NCI-H526 treated with DMSO at 0.1 percent for 48 hours (cell line): ENCODE measurements around the gene FAM237B.
"Not testable (repeated sequence)": the region's sequence is repeated elsewhere in the genome, so short reads cannot be mapped to it uniquely, and the experiment has no call there.

ENCODE experiments used
- DNase-seq: peaks from one replicate; lab custom pipeline; 2025; lab: John Stamatoyannopoulos, UW

Gene FAM237B

GRCh38 chr7:90320801-90321494, at the start of gene FAM237B:
TSS of gene FAM237B (minus strand) at chr7:90321304. CDS start at chr7:90319748, 1,556 bp downstream.
- DNase-seq = no peak

DNA sequence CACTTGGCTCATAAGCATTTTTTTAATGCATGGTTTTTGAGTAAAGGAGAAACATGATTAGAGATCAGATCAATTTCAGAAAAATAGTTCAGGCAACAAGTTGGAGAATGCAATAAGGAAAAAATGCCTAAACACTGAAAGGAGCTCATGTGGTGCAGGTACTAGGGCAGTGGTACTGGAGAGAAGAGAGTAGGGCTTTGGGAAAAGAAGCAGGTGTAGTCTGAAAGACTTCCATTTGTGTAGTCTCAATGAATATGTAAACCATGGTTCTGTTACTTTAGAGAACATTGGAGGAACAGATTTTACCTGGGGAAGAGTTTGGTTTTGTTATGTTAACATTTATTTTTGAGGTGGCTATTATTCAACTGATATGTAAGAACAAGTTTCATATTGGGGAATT, 30.9 kb upstream of the FAM237B start:
- DNase-seq = no peak

DNA sequence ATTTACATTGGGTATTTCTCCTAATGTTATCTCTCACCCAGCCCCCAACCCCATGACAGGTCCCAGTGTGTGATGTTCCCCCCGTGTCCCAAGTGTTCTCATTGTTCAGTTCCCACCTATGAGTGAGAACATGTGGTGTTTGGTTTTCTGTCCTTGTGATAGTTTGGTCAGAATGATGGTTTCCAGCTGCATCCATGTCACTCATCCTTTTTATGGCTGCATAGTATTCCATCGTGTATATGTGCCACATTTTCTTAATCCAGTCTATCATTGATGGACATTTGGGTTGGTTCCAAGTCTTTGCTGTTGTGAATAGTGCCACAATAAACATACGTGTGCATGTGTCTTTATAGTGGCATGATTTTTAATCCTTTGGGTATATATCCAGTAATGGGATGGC, 28.9 kb upstream of the FAM237B start:
- not testable (repeated sequence) for DNase-seq

DNA sequence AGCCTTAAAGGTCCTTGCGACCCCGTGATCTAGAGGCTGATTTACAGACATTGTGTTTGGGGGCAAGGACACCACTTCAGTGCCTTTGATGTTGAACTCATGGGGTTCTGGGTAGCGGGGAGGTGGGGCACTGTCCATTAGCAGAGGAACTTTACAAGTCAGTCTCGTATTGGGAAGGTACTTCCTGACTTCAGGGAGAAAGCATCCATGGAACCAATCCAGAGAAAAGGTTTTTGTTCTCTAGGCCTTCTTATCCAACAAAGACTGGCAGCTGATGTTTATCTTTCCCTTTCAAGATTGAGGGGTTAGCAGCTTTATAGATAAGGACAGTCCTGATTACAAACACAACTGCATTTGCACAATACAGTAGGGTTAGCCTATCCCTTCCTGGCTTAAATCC, 28.2 kb upstream of the FAM237B start:
- no peak for DNase-seq

GRCh38 chr7:90347759-90348158, 26.7 kb upstream of the FAM237B start:
- DNase-seq = no peak

DNA sequence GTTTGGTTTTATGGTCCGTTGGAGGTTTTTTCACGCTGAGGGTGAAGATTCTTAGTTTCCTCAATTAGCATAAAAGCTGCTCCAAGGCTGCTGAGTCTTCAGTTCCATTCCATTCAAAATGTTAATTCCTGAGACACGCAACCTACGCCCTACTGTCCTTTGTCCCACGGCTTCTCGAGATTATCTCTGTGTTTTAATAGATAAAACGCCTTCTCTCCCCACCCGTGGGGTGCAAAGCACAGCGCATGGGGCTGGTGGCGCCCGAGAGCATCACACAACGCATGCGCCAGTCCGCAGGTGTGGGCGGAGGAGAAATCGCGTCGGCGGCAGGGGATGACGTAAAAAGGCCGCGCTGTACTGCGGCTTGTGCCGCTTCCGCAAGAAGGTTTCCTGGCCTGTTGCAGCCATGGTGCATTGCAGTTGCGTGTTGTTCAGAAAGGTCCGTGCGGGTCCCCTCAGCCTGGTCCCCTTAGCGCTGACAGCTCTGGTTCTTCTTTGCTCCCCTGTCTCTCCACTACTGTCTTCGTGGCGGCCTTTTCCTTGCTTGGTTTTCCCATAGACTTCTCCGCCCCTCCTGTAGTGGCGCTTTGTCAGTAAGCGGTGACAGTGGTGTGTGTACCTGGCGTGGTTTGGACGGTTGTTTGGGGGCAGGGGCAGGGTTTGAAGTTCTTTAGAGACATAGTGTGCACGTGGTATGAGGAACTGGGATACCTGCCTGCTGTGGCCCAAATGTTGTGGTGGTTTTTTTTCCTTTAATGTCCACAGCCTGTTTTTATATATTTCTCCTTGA, 25.4 kb upstream of the FAM237B start, which contains the start of gene GTPBP10:
Gene GTPBP10 (plus strand): TSS at position 381 of the 790 bp plus-strand sequence. CDS start 26 bp downstream, at position 407.
- DNase-seq = peak; percentile 96

- peak; percentile 57 for DNase-seq
Observed at GRCh38 chr7:90345595-90346335, 24.7 kb upstream of the FAM237B start.

- no peak for DNase-seq
Observed at GRCh38 chr7:90345016-90345415, 23.9 kb upstream of the FAM237B start.

- DNase-seq = no peak
Observed at GRCh38 chr7:90337106-90337505, 16.0 kb upstream of the FAM237B start.

GRCh38 chr7:90334926-90335325, 13.8 kb upstream of the FAM237B start:
- DNase-seq = not testable (repeated sequence)

DNA sequence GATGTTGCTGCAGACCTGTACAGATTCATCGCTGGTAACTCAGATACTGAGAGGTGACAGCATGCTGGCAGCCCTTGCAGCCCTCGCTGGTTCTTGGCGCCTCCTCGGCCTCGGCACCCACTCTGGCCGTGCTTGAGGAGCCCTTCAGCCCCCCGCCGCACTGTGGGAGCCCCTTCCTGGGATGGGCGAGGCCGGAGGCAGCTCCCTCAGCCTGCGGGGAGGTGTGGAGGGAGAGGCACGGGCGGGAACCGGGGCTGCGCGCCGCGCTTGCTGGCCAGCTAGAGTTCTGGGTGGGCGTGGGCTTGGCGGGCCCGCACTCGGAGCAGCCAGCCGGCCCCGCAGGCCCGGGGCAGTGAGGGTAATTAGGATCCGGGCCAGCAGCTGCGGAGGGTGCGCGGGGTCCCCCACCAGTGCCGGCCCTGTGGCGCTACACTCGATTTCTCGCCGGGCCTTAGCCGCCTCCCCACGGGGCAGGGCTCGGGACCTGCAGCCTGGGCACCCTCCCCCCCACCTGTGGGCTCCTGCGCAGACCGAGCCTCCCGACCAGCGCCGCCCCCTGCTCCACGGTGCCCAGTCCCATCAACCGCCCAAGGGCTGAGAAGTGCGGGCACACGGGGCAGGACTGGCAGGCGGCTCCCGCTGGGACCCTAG, 13.2 kb upstream of the FAM237B start:
- no peak for DNase-seq

DNA sequence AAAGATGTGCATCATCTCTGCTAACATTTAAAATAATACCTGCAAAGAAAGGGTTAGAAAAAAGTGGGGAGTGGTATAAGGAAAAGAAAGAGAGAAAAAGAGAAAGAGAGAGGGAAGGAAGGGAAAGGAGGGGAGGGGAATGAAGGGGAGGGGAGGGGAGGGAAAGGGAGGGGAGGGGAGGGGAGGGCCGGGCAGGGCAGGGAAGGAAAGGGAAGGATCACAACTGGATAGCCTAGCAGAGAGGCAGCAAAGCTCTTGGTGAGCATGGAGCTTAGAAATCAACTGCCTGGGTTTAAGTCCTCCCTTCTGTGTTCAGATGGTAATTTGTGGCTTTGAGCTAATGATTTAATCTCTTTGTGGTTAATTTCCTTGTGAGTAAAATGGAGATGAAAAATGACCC, 5.4 kb upstream of the FAM237B start:
- DNase-seq = no peak

- DNase-seq = no peak
Observed at GRCh38 chr7:90322837-90323236, 1.7 kb upstream of the FAM237B start.

- no peak for DNase-seq
Observed at GRCh38 chr7:90320418-90320800, 695 bp downstream of the FAM237B start.

- no peak for DNase-seq
Observed at GRCh38 chr7:90320014-90320413, 1.1 kb downstream of the FAM237B start.

DNA sequence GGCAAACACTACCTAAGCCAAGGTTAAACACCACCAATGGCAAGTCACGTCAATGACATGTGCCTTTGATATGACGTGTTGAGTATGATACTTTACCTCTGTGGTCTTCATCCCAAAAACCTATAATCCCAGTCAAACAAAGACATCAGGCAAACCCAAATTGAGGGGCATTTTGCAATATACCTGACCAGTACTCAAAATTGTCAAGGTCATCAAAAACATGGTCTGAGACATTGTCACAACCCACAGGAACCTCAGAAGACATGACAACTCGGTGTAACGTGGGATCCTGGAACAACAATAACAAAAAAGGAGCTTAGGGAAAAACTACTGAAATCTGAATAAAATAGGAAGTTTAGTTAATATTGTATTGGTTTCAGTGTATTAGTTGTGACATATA, 7.2 kb downstream of the FAM237B start:
- DNase-seq = no peak

- no peak for DNase-seq
Observed at GRCh38 chr7:90312745-90313144, 8.4 kb downstream of the FAM237B start.

- DNase-seq = no peak
Observed at GRCh38 chr7:90311175-90311574, 9.9 kb downstream of the FAM237B start.

DNA sequence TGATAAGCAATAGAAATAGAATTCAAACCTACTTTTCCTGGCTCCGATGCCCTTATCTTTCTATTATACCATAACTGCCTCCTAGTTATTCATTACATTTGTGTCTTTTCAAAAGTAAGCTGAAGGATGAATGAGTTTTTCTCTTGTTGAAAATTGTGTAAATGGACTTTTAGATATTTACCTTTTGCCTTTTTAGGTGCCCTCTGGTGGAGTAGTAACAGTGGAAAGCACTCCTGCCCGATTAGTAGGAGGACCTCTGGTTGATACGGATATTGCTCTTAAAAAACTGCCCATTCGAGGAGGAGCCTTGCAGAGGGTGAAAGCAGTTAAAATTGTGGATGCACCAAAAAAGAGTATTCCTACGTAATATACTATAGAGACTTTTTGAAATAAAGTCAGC, 11.2 kb downstream of the FAM237B start:
- no peak for DNase-seq

- no peak for DNase-seq
Observed at GRCh38 chr7:90303241-90303640, 17.9 kb downstream of the FAM237B start.

DNA sequence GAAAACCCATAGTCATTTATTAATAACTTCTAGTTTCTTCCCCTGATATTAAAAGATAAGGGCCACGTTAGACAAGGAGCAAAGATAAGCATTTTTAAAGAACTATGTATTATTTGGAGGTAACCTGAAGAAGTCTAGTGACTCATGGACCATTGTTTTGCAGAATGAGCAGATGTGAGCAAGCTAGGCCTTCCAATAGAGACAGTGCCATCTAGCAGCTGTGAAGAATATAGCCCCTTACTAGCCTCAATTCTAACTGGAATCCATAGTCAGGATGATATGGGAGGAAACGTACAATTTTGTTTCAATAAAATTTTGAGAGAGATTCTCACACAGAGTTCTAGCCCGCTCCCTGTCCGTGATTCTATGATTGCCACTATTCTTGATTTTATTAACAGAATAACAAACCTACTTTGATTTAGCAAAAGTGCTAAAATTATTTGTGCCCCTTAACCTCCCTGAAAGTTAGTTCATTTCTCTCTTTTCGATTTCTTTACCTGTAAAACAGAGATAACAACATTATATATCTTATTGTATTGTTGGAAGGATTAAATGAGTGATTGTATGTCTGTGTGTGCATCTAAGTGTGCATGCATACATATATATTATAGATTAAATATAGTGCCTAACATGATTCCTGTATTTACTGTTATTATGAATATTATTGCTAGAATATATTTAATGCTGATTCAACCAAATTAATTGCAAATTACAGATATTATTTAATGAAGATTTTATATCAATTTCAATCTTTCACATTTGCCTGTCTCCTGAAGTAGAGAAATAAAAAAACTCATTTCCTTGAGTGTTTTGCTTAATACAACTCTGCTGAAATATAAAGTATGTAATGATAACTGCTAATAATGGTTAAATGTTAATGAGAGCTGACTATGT, 22.7 kb downstream of the FAM237B start:
- peak; percentile 37 for DNase-seq
